GM21529 (cell line): ENCODE measurements around the gene KRT31.
"Not testable (repeated sequence)": the region's sequence is repeated elsewhere in the genome, so short reads cannot be mapped to it uniquely, and the experiment has no call there.

Experiments used
- ATAC-seq: cut with Tn5 transposase; IDR thresholded peaks from one replicate; pipeline ENCODE4 v1.9.1; 2021; ENCODE audit not compliant: unreplicated experiment

KRT31 gene

DNA sequence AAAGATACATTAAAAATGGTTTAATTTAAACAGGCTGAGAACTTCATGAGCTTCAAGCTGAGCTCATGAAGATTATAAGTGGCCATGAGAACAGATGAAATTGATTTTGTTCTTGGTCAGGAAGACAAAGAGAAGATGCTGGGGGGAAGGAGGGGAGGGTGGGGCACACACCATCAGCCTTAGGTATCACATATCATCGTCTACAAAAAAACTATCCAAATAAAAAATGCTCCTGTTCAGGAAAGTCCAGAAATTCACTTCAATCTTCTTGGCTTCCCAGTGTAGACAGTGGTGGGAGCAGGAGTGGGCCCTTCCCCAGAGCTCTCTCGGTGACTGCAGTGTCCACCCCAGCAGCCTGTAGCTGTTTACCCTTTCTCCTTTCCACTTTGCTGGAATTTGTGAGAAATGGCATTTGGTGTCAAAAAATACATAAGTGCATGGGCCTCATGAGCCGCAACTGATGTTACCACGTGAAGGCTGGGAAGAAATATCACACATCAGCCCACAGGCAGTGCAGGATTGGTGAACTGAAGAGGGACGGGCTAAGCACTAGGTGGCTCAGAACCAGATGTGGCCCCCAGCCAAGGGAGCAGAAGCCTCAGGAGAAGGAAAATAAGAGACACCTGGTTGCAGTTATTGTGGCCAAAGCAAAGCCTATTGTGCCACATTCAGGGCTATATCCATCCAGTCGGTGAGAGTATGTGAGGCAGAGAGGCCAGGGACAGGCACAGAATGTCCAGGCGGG, 20.9 kb upstream of the KRT31 start:
- ATAC-seq, result no peak

DNA sequence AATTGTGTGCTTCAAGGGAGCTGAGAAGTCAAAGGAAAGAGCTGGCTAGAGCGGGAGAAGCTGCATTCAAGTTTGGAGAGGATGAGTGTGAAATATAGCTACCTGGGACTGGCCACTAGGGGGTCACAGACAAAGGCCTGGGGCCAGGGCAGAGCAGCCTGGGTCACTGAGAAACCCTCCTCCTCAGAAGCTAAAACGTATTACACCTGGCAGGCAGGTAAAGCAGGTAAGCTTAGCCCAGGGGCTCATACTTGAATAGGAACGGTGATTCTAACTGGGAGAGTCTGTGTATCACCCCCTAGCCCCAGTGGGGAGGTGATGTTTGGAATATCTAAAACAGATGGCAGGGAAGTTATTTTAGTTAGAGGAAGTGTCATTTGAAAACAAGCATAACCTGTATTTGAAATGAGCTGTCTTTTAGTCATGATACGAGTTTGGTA, 20.2 kb upstream of the KRT31 start:
- no peak for ATAC-seq

GRCh38 chr17:41417127-41417526, 19.7 kb upstream of the KRT31 start:
- no peak for ATAC-seq

DNA sequence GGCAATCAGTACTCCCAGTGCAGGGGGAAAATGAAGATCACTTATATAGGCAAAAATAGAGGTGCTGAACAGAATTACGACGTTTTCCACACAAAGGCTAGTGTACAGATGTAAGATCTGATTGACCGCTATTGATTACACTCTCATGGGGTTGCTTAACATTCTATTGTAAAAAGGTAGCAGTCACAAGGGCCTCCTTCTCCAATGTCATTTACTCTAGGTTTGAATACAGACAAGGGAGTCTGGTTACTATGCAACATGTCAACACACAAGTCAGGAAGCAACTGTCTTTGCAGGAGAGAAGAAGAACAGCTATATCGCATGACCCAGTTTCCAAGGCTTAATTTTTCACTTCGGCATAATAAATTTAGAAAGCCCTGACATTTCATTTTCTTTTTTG, 19.1 kb upstream of the KRT31 start:
- ATAC-seq, result no peak

- no peak for ATAC-seq
Observed at GRCh38 chr17:41415833-41416335, 18.5 kb upstream of the KRT31 start.

DNA sequence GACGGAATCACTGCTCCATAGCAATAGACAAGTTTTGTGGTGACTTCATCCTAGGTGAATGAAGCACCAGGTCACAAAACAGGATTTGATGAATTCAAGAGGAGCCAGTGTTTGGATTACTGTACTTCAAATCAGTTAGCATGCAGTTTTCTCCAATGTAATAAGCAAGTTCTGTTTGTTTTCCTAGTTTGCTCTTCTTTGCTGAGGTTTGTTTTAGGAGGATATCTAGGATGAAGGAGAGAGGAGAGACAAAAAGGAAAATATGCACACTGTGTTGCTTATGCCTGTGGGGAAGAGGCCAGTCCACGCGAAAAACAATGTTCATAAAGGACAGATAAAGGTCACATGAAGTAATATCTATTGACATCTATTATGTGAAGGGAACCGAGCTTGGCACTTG, 18.0 kb upstream of the KRT31 start:
- ATAC-seq, result no peak

DNA sequence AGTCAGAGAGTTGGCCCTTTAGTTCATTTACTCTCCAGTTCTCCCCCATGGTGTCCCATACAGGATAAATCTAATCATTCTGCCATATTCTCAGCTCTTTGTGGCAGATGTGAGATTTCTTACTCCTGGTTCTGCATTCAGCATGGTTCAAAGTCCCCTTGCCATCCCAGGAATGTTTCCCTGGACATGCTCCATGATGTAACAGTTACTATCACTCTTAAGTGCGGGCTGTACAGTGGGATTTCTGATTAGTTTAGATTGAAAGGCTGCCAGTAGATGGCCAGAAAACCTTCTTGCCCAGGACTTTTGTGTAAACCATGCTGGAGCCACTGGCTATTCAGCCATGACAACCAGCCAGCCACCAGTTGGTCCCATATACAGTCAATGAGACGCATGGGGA, 16.6 kb upstream of the KRT31 start:
- ATAC-seq, result no peak

DNA sequence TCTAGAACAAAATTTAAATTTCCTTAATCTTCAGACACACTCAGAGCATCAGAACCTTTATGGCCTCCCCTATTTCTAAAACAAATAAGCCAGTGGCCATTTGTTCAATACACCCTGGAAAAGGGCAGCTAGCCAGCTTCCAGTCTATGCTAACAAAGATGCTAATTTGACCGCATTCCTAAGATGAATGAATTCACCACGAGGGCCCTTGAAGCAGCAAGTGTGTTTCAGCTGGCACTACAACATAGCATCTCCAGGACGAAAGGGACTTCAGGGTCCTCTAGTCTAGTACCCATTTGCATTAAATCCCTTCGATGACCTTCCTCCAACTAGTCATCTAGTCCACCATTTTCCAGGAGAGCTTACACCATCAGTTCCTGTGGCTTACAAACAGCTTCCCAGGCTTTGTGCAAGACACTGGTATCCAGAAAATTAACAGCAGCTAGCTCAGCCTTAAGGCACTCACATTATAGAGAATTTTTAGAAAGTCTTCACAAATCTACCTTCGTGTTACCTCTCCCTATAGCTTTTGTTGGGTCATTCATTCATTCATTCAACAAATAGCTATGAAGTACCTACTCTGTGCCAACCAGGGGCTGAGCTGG, 16.0 kb upstream of the KRT31 start:
- ATAC-seq, result no peak

- ATAC-seq, result no peak
Observed at GRCh38 chr17:41411072-41411840, 13.8 kb upstream of the KRT31 start.

DNA sequence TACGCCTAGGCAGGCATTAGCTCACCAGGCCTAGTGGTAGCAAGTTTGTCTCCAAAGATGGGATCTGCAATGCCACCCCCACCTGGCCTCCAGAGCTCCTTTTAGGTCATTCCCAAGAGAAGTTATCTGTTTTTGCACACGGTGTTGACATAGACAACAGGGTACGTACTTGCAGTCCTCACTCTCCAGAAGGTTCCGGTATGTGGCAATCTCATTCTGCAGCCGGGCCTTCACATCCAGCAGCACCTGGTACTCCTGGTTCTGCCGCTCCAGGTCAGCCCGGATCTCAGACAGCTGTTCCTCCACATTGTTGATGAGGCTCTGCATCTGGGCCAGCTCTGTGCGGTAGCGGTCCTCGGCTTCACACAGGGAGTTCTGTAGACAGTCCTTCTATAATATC, 9.8 kb upstream of the KRT31 start:
- no peak for ATAC-seq

DNA sequence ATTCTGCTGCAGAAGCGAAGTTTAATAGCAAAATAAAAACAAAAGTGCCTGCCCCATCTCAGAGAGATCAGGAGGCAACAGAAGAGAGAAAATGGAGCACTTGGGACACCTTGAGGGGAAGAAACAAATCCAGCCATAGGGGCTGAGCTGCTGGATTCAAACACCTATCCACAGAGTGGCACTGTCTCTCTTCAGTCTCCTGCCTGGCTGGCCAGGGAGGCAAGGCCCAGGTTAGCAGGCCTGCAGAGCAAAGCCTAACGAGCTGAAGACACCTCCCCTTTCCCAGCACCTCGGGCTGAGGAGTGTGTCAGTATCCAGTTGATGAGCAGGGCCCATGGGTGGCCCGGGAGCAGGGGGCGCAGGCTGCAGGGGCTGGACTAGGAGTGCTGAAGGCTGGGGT, 8.8 kb upstream of the KRT31 start:
- ATAC-seq, result no peak

- no peak for ATAC-seq
Observed at GRCh38 chr17:41404024-41404671, 6.7 kb upstream of the KRT31 start.

- ATAC-seq, result no peak
Observed at GRCh38 chr17:41403404-41404023, 6.1 kb upstream of the KRT31 start.

DNA sequence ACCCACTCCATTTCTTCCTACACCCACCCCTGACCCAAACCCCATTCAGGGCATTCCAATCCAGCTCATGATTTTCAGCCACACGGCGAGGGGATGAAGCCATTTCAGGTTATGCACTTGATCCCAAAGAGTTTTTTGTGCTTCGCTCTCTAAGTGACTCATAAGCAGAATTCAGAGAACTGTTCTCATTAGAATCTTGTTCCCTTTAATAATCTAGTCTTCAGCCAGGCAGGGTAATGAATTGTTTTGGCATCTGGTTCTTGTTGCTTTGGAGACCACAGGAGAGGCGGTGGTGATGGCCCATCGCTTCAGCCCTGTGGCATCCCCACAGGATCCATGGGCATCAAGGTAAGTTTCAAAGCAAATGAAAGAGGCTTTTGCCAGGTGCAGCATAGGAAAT, 4.8 kb upstream of the KRT31 start:
- no peak for ATAC-seq

DNA sequence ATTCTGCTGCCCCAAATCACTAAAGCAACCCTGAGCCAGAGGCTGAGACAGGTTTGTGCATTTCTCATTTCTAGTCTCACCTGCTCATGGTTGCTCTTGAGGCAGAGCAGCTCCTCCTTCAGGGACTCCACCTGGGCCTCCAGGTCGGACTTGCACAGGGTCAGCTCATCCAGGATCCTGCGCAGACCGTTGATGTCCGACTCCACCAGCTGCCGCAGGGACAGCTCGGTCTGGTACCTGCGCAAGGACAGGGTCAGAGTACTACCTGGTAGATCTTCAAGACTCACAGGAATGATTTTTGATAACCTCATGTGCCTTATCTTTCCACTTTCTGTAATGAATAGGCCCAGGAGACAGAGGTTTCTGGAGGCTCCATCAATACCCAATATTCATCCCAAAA, 1.1 kb downstream of the KRT31 start:
- ATAC-seq, result no peak

- no peak for ATAC-seq
Observed at GRCh38 chr17:41395611-41396010, 1.8 kb downstream of the KRT31 start.

DNA sequence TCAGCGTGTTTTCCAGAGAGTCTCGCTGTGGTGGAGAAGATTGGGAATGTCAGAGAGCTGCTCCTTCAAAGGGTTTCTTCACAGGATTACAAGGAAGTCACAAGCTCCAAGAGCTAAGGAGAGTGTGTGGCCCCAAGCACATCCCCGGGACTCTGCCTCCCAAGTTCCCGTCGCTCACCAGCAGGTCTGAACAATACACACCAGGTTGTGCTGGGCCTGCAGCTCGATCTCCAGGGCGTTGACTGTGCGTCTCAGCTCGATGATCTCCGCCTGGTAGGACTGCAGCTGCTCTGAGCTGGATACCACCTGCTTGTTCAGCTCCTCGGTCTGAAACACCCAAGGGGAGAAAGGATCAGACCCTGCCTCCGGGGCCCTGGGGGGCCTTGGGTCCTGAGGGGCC, 2.4 kb downstream of the KRT31 start:
- ATAC-seq, result not testable (repeated sequence)

DNA sequence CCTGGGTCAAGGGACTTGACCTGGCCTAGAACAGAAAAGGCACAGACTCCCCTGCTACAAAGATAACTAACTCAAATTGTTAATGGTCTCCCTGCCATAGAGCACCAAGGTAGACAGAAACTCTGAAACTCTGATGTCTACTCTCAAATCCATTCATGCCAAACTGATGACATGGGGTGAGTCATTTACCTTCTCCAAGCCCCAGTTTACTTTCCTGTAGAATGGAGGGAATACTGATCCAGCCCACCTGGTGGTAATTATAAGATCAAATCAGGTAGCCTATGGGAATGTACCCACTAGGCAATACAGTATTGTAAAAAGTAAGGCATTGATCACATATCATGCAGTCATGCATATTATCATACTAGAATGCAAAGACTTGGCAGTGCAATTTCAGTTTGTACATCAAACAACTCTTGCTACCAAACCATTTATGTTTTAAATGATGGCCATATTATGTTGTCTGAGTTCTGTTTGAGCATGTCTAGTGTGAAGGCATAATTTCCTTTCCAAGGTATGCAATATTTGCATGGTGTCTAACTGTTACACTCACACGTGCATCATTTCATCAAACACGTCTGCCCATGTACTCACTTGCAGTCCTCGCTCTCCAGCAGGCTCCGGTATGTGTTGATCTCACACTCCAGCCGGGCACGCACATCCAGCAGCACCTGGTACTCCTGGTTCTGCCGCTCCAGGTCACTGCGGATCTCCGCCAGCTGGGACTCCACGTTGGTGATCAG, 3.0 kb downstream of the KRT31 start:
- ATAC-seq, result no peak

DNA sequence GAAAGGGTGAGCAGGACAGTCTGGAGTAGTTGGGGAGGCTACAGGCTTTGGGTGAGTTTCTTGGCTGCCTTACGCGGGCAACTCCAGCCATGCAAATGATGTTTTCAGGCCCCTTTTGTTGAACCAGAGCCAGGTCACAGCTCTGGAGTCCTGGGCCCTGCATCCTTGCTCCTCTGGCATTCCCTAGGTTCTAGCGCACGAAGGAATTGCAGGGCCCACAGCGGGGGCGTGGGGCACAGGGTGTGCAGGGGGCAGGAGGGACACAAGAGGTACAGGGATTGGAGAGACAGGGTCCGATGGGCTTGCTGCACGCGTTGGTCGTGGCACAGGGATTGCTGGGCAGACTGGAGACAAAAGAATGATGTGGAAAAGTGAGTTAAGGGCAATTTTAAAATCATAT, 3.6 kb downstream of the KRT31 start:
- ATAC-seq, result no peak

DNA sequence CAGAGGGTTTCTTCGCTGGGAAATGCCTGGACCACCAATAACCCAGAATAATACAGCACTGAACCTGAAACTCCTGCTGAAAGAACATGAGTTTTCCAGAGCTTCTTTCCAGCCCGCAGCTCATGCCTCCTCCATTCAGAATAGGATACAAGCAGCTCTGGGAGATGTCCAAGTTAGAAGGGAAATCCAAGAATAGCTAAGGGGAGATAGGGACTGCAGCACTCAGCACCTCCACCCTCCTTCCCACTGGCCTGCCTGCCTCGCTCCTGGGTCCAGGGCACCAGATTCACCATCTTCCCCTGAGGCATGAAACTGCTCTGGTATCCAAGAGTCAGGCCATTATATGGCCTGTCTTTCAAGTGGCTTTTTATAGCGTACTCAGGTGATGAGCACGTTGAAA, 4.1 kb downstream of the KRT31 start:
- no peak for ATAC-seq
